GM19395 (cell line): Measurements from ENCODE around the gene VASN.

ENCODE experiments used
- ATAC-seq: cut with Tn5 transposase; IDR thresholded peaks from one replicate; pipeline ENCODE4 v1.9.1; 2021; ENCODE audit warnings: mild to moderate bottlenecking, moderate library complexity; ENCODE audit not compliant: unreplicated experiment

Gene VASN

GRCh38 chr16:4351880-4352279 is 19.8 kb upstream of the VASN start:
- no peak for ATAC-seq

DNA sequence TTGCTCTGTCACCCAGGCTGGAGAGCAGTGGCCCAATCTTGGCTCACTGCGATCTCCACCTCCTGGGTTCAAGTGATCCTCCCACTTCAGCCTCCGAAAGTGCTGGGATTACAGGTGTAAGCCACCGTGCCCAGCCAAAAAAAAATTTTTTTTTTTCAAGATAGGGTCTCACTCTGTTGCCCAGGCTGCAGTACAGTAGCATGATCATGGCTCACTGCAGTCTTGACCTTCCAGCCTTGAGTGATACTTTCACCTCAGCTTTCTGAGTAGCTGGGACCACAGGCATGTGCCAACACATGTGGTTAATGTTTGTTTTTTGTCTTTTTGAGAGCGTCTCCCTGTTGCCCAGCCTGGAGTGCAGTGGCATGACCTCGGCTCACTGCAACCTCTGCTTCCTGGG is 18.8 kb upstream of the VASN start:
- no peak for ATAC-seq

- no peak for ATAC-seq
Measured at GRCh38 chr16:4353675-4354074, 18.0 kb upstream of the VASN start.

DNA sequence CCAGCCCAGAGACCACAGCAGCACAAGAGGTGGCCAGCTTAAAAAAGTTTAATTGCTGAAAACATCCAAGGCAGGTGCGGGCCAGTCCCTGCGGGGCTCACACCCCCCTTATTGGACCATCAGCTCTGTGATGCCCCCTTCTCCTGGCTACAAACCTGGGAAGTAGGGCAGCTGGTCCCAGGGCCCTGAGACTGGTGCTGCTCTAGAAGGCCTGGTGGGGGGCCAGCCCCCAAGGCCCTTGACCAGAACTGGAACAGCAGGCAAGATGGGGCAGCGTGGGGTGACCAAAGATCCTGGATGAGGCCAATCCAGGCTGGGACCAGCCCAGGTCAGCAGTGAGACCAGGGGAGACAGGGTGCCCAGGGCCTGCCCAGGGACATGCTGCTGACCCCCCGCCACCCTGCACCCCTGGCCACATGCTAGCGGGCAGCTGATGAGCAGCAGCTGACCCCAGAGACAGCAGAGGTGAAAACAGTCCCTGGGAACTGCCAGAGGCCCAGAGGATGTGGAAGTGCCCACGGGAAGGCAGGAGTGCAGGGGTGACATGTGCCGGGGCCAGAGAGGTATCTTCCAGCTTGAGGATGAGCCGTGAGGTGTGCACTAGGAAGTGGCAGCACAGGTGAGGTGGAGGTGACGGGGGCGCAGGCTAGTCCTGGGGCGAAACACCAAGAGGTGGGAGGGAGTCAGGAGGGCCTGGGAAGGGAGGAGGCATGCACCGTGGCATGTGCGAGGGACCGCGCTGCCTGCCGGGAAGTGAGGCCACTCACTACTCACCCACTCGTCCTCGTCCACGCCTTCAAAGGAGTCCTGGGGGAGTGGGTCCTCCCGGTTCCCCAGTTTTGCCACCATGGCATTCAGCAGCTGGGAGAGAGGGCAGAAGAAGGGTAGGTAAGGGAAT is 16.9 kb upstream of the VASN start:
- no peak for ATAC-seq

- ATAC-seq: no peak
Measured at GRCh38 chr16:4356820-4357219, 14.8 kb upstream of the VASN start.

DNA sequence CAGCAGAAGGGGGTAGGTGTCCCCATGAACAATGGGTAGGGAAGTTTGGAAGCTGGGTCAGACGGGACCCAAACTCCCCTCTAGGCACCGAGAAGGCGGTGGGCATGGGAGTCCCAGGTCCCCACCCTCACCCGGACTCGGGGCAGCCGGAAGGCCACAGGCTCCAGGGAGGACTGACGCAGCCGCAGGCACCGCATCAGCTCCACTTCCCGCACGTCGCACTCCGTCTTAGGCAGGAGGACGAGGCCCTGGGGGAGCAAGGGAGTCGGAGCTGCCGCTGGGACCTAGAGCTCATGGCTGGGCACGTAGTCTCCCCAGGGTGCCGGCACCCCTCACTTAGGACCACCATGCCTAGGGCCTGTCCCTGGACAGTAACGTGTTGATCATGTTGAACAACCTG is 13.4 kb upstream of the VASN start:
- ATAC-seq: no peak

- no peak for ATAC-seq
Measured at GRCh38 chr16:4358831-4359561, 12.7 kb upstream of the VASN start.

GRCh38 chr16:4359914-4360313 is 11.7 kb upstream of the VASN start:
- ATAC-seq: no peak

- ATAC-seq: no peak
Measured at GRCh38 chr16:4360538-4361021, 11.1 kb upstream of the VASN start.

DNA sequence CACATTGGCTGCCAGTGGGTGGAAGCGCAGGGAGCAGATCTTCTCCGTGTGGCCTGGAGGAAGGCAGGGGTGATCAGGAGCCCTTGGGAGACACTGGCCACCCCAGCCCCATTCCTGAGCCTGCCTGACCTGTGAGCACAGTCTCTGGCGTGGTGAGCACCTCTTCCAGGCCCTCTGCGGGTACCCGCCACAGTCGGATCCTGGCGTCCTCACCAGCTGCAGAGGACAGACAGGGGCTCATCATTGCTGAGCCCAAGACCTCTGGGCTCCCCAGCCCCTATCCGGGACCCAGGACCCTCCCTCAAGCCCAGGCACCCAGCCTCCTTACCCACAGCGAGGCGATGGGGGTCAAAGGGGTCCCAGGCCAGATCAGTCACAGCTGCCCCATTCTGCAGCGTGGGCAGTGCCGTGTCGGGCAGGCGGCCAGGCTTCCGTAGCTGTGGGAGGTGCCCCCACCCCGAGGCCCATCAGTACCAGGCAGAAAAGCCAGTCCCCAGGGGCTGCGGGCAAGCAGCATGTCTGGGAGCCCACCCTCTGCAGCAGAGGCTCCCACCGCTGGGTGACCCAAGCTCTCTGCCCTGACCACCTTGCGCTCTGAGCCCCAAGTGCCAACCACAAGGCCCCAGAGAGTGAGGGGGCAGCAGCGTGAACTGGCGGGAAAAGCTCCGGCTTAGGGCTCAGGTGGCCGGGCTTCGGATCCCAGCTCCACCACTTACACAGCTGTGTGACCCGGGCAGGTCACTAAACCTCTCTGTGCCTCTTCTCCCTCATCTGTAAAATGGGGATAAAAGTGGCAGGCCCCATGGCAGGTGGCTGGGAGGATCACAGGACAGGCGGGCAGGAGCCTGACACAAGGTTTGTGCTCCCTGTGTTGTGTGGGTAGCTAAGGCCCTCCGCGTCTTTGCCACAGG is 10.4 kb upstream of the VASN start:
- no peak for ATAC-seq

GRCh38 chr16:4361944-4362311 is 9.7 kb upstream of the VASN start:
- no peak for ATAC-seq

- ATAC-seq: no peak
Measured at GRCh38 chr16:4362476-4363135, 9.0 kb upstream of the VASN start.

DNA sequence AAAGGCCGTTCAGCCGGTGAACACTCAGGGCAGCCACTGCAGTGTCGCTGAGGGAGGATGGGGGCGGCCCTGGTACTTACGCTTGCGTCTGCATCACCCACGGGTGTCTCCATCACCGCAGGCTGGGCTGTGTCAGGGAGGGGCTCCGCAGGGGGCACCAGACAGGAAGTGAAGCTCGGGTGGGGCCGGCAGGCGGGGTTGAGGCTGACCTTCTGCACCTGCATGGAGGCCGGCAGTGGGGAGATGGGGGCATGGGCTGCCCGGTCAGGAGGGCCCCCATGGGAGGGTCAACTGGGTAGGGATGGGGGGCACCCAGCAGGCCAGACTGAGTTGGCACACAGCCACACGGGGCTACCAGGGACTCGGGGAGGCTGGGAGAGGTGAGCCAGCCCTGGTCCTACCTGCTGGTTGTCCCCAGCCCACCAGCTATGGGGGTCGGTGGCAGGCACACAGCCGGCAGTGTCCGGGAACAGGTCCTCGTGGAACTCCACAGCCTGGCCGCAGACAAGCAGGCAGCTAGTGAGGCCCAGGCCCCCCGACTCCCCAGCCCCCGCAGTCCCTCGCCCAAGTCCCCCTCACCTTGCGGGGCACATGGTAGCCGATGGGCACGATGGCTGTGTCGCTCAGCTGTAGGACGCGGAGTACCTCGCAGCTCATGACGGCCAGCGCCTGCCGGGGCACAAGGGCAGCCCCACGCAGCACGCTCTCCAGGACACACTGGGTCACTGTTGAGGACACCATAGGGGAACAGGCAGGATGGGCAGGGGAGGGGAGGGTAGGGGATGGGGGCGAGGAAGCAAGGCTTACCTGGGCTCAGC is 7.2 kb upstream of the VASN start:
- ATAC-seq: no peak

- ATAC-seq: no peak
Measured at GRCh38 chr16:4365014-4365406, 6.6 kb upstream of the VASN start.

- no peak for ATAC-seq
Measured at GRCh38 chr16:4365615-4366014, 6.0 kb upstream of the VASN start.

DNA sequence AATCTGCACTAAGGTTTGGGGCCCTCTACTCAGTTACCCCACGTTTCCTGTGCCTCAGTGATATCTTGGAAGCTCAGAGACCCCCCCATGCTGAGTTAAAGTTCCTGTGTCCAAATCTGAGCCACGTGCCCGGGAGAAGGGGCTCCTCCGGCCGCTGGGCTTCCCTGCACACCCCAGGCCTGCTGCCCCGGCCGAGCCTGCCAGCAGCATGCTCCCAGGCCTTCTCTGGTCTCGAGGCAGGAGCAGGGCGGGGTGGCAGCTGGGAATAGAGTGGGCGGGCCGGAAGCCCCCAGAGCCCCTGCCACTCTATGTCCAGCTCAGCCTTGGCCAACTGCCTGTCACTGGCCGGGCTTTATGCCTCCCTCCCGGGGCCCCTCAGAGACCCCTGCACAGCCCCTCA is 5.6 kb upstream of the VASN start:
- no peak for ATAC-seq

- ATAC-seq: no peak
Measured at GRCh38 chr16:4367393-4367856, 4.2 kb upstream of the VASN start.

- no peak for ATAC-seq
Measured at GRCh38 chr16:4369007-4369733, 2.5 kb upstream of the VASN start.

GRCh38 chr16:4370151-4370550 is 1.5 kb upstream of the VASN start:
- no peak for ATAC-seq
